A673 (cell line): Measurements from ENCODE around the gene PLCG2. TPM values are rescaled to one million over a fixed set of nuclear protein-coding genes. Genes with fewer than 3 reads are reported as not detected.

Source experiments
- BruUV-seq: library from RNA; stranded (reverse); fragments of 400-500 nt; replicated peaks from 2 replicates; lab custom pipeline; 2021; lab: Mats Ljungman, UMichigan
- CTCF ChIA-PET: fragments of 300-600 bp; sonication (Branson Sonifier 250); formaldehyde crosslinking; loops from one replicate; lab custom pipeline; 2022; ENCODE audit warnings: antibody characterized with exemption; lab: Charles Lee
- POLR2A ChIA-PET: fragments of 300-600 bp; sonication (Branson Sonifier 250); formaldehyde crosslinking; loops from one replicate; lab custom pipeline; 2022; ENCODE audit warnings: antibody characterized with exemption; ENCODE audit not compliant: low non-redundant PET; lab: Charles Lee
- DNase-seq: peaks from one replicate; pipeline ENCODE4 v3.0.0-alpha.2; 2015; ENCODE audit warnings: low spot score
- H3K27ac ChIP-seq: fragments of 200-600 bp; sonication (generic); 2 replicates; pipeline ENCODE4 v1.5.1; 2016; ENCODE audit warnings: mixed run types, low read depth, mild to moderate bottlenecking, mixed read lengths, antibody characterized with exemption, low read length; ENCODE audit not compliant: poor library complexity, severe bottlenecking
- H3K27me3 ChIP-seq: fragments of 200-600 bp; sonication (generic); replicated peaks from 2 replicates; pipeline ENCODE4 v1.6.1; 2017; ENCODE audit warnings: mixed run types, low read depth, mild to moderate bottlenecking, mixed read lengths, antibody characterized with exemption, low read length; ENCODE audit not compliant: insufficient read depth, poor library complexity
- H3K36me3 ChIP-seq: fragments of 200-600 bp; sonication (generic); 2 replicates; pipeline ENCODE4 v1.6.1; 2016; ENCODE audit warnings: mixed run types, mild to moderate bottlenecking, mixed read lengths, antibody characterized with exemption, low read length; ENCODE audit not compliant: insufficient read depth, poor library complexity, severe bottlenecking
- H3K4me1 ChIP-seq: fragments of 200-600 bp; sonication (generic); 2 replicates; pipeline ENCODE4 v1.6.1; 2017; ENCODE audit warnings: mixed run types, mild to moderate bottlenecking, mixed read lengths, antibody characterized with exemption, low read length; ENCODE audit not compliant: insufficient read depth, poor library complexity, severe bottlenecking
- H3K4me3 ChIP-seq: fragments of 200-600 bp; sonication (generic); 2 replicates; pipeline ENCODE4 v1.5.1; 2016; ENCODE audit warnings: low read depth, mixed run types, mild to moderate bottlenecking, mixed read lengths, low read length; ENCODE audit not compliant: poor library complexity, severe bottlenecking
- H3K9me3 ChIP-seq: fragments of 200-600 bp; sonication (generic); 2 replicates; pipeline ENCODE4 v1.6.1; 2016; ENCODE audit warnings: mixed run types, low read depth, mild to moderate bottlenecking, mixed read lengths, antibody characterized with exemption, low read length; ENCODE audit not compliant: poor library complexity, severe bottlenecking
- CTCF ChIP-seq: fragments of 300-800, 200-600 bp; sonication (generic); conservative IDR thresholded peaks from 2 replicates; pipeline ENCODE4 v1.5.1; 2017; ENCODE audit warnings: low read depth, mild to moderate bottlenecking, antibody characterized with exemption, low read length, moderate library complexity, mixed read lengths
- EZH2 ChIP-seq: fragments of 200-600 bp; sonication (generic); IDR thresholded peaks from 2 replicates; pipeline ENCODE4 v1.6.1; 2017; ENCODE audit warnings: borderline replicate concordance, low read depth, mild to moderate bottlenecking, mixed read lengths, antibody characterized with exemption, low read length; ENCODE audit not compliant: poor library complexity, severe bottlenecking
- intact Hi-C: fragments of 100-400 bp; cut with micrococcal nuclease; formaldehyde crosslinking; loops from one replicate; pipeline ENCODE4 v1.10.0; 2022; ENCODE audit not compliant: unreplicated experiment
- total RNA-seq: library from RNA; stranded (reverse); gene quantifications from 2 replicates; pipeline ENCODE4 v1.2.3, GENCODE V29; 2021

Gene PLCG2
- total RNA-seq, 1 experiment from 2014 or later, result 9.6 TPM

GRCh38 chr16:81731649-81732048, 47.4 kb upstream of the PLCG2 start:
- no peaks in the 10 kb centered on the region for H3K9me3 ChIP-seq
- TF ChIP-seq CTCF, result no peak
- no peak for TF ChIP-seq EZH2
- no peak overlapping the region for H3K4me3 ChIP-seq
- intact Hi-C loops, result loop anchor here (10.0 kb wide), 2 partner anchors 697 to 727 kb away; partner anchors contain the start of genes ATMIN, CENPN and CMC2
- no peak for DNase-seq
- H3K4me1 ChIP-seq, result peaks cover 13% of the 10 kb centered on the region
- H3K27me3 ChIP-seq, result no peaks in the 10 kb centered on the region
- ChIA-PET CTCF (interaction anchor here (0.5 kb wide), 1 partner anchor 9 kb away, joined by 3 read pairs; no protein-coding TSS in a partner anchor), POLR2A (no interaction called here)
- BruUV-seq, result no TSS peak
- H3K27ac ChIP-seq, result no peak overlapping the region
- no peaks in the 10 kb centered on the region for H3K36me3 ChIP-seq

- CTCF ChIA-PET, result no interaction called here
- no peak overlapping the region for H3K27ac ChIP-seq
Observed at GRCh38 chr16:81732699-81733098, 46.4 kb upstream of the PLCG2 start.

GRCh38 chr16:81733295-81733694, 45.8 kb upstream of the PLCG2 start:
- Histone ChIP-seq H3K27ac (no peak overlapping the region), H3K4me1 (peaks cover 13% of the 10 kb centered on the region), H3K9me3 (no peaks in the 10 kb centered on the region), H3K36me3 (no peaks in the 10 kb centered on the region), H3K4me3 (no peak overlapping the region), H3K27me3 (no peaks in the 10 kb centered on the region)
- POLR2A ChIA-PET, result no interaction called here
- CTCF ChIA-PET, result no interaction called here
- BruUV-seq, result no TSS peak
- TF ChIP-seq CTCF, result no peak
- no peak for TF ChIP-seq EZH2
- DNase-seq, result no peak
- intact Hi-C loops, result loop anchor here (10.0 kb wide), 2 partner anchors 698 to 728 kb away; partner anchors contain the start of genes ATMIN, CENPN and CMC2

More at GRCh38 chr16:81732699-81733098, 46.4 kb upstream of the PLCG2 start:
- no TSS peak for BruUV-seq
- intact Hi-C loops, result loop anchor here (10.0 kb wide), 2 partner anchors 698 to 728 kb away; partner anchors contain the start of genes ATMIN, CENPN and CMC2
- H3K36me3 ChIP-seq, result no peaks in the 10 kb centered on the region
- no peak for DNase-seq
- H3K27me3 ChIP-seq, result no peaks in the 10 kb centered on the region
- no peak overlapping the region for H3K4me3 ChIP-seq
- peaks cover 13% of the 10 kb centered on the region for H3K4me1 ChIP-seq
- POLR2A ChIA-PET, result no interaction called here
- no peaks in the 10 kb centered on the region for H3K9me3 ChIP-seq
- TF ChIP-seq CTCF, result no peak
- TF ChIP-seq EZH2, result no peak
